Cardiac septum (tissue), 1 donor: ENCODE data around the gene RGS10. TPM values are rescaled to one million over a fixed set of nuclear protein-coding genes. Genes with fewer than 3 reads are reported as not detected.
"Not testable (repeated sequence)": the region's sequence is repeated elsewhere in the genome, so short reads cannot be mapped to it uniquely, and the experiment has no call there.

Source experiments
- DNase-seq: peaks from one replicate; pipeline ENCODE4 v3.0.0-alpha.2; 2020; ENCODE audit warnings: low spot score
- intact Hi-C: fragments of 100-400 bp; cut with DNase I; formaldehyde crosslinking; loops from one replicate; pipeline ENCODE4 v1.14.0; 2022
- total RNA-seq: library from RNA; stranded (reverse); fragmentation: NEBNext Ultra II Directional; extraction: Animal tissue kit (Norgen Biotek cat#: 25700); gene quantifications from one replicate; pipeline ENCODE4 v1.2.1, GENCODE V29; 2021
- donor health status: DM: no; HTN: no; CAD: no.

Gene RGS10
- total RNA-seq, 1 donor from 2014 or later = 3.2 TPM

GRCh38 chr10:119479532-119479931, 63.0 kb downstream of the RGS10 start:
- DNase-seq = no peak
- intact Hi-C loops = no loop called here

- intact Hi-C loops = no loop called here
- DNase-seq = no peak
These were observed 63.6 kb downstream of the RGS10 start for GRCh38 chr10:119478811-119479341.

GRCh38 chr10:119478111-119478802, 64.3 kb downstream of the RGS10 start:
- no peak for DNase-seq
- intact Hi-C loops = no loop called here

- no peak for DNase-seq
- intact Hi-C loops = no loop called here
These were observed 65.1 kb downstream of the RGS10 start for GRCh38 chr10:119477444-119477843.

GRCh38 chr10:119474606-119475005, 67.9 kb downstream of the RGS10 start:
- no peak for DNase-seq
- intact Hi-C loops = no loop called here

- intact Hi-C loops = no loop called here
- DNase-seq = no peak
These were observed 68.7 kb downstream of the RGS10 start for GRCh38 chr10:119473771-119474170.

GRCh38 chr10:119470920-119471702, 71.4 kb downstream of the RGS10 start:
- no peak for DNase-seq
- intact Hi-C loops = no loop called here

GRCh38 chr10:119469846-119470245, 72.7 kb downstream of the RGS10 start:
- intact Hi-C loops = no loop called here
- no peak for DNase-seq

GRCh38 chr10:119469325-119469707, 73.2 kb downstream of the RGS10 start:
- DNase-seq = no peak
- intact Hi-C loops = no loop called here

GRCh38 chr10:119468542-119469324, 73.8 kb downstream of the RGS10 start:
- intact Hi-C loops = no loop called here
- DNase-seq = no peak

- intact Hi-C loops = no loop called here
- DNase-seq = no peak
These were observed 75.9 kb downstream of the RGS10 start for GRCh38 chr10:119466655-119467054.

GRCh38 chr10:119466076-119466475, 76.4 kb downstream of the RGS10 start:
- DNase-seq = no peak

GRCh38 chr10:119465085-119465484, 77.4 kb downstream of the RGS10 start:
- intact Hi-C loops = no loop called here
- no peak for DNase-seq

More at GRCh38 chr10:119466076-119466475, 76.4 kb downstream of the RGS10 start:
- intact Hi-C loops = no loop called here

GRCh38 chr10:119463195-119463594, 79.3 kb downstream of the RGS10 start:
- intact Hi-C loops, DNase-seq: not testable (repeated sequence)

GRCh38 chr10:119462773-119463172, 79.7 kb downstream of the RGS10 start:
- intact Hi-C loops = no loop called here
- no peak for DNase-seq

GRCh38 chr10:119461923-119462322, 80.6 kb downstream of the RGS10 start:
- intact Hi-C loops = no loop called here
- no peak for DNase-seq

- no peak for DNase-seq
- intact Hi-C loops = no loop called here
These were observed 81.1 kb downstream of the RGS10 start for GRCh38 chr10:119461380-119461779.

GRCh38 chr10:119460369-119461195, 81.9 kb downstream of the RGS10 start:
- intact Hi-C loops = no loop called here
- no peak for DNase-seq

GRCh38 chr10:119459681-119460340, 82.7 kb downstream of the RGS10 start:
- intact Hi-C loops = no loop called here

More at GRCh38 chr10:119459681-119460340, 82.7 kb downstream of the RGS10 start:
- DNase-seq = no peak
